ENCODE measurements around the gene SLC30A1.

DNA sequence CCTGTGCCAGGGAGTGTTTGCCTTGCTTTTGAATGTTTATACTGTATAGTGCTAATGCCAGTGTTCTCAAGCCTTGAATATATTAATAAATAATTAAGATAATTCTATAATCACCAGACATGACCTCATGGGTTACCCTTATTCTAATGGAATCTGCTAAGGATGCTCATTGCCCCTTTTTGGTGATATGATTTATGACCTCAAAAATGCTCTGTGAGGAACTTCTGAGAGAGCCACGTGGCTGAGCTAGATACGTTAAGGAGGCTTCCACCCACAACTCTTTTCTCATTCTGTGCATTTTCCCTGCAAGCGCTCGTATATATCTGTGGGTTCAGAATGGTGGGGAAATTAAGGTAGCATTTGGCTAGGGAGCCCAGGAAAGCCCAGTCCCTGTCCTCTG lies 19.6 kb upstream of the SLC30A1 start:
- no peak for TF ChIP-seq YY1 (IDR thresholded peaks at IDR 0.05; ENCODE audit: insufficient read depth, insufficient replicate concordance, low read depth, low read length)
- TF ChIP-seq JARID2 (CRISPR knock-in tag; IDR thresholded peaks at IDR 0.05; ENCODE audit: insufficient replicate concordance): no peak
- TF ChIP-seq ZNF138 (CRISPR knock-in tag; IDR thresholded peaks at IDR 0.05; ENCODE audit: low read depth): no peak
- TF ChIP-seq FIP1L1 (IDR thresholded peaks at IDR 0.05; ENCODE audit: borderline replicate concordance, insufficient read depth, low read depth, low read length): no peak

All from HepG2 (cell line).